Measurements from ENCODE around the gene ZMAT5.

- no peak for TF ChIP-seq CTCF (IDR thresholded peaks at IDR 0.05)
- no peak for TF ChIP-seq POLR2AphosphoS5 (IDR thresholded peaks at IDR 0.05)
Observed at GRCh38 chr22:29702931-29703501, 63.8 kb downstream of the ZMAT5 start.

Measured in esophagus muscularis mucosa (tissue), 3 donors.